GM19438 (cell line): ENCODE measurements around the gene GOSR1.
"Not testable (repeated sequence)": the region's sequence is repeated elsewhere in the genome, so short reads cannot be mapped to it uniquely, and the experiment has no call there.

Source experiments
- ATAC-seq: cut with Tn5 transposase; IDR thresholded peaks from one replicate; pipeline ENCODE4 v1.9.1; 2021; ENCODE audit warnings: low read depth; ENCODE audit not compliant: unreplicated experiment

GOSR1 gene

DNA sequence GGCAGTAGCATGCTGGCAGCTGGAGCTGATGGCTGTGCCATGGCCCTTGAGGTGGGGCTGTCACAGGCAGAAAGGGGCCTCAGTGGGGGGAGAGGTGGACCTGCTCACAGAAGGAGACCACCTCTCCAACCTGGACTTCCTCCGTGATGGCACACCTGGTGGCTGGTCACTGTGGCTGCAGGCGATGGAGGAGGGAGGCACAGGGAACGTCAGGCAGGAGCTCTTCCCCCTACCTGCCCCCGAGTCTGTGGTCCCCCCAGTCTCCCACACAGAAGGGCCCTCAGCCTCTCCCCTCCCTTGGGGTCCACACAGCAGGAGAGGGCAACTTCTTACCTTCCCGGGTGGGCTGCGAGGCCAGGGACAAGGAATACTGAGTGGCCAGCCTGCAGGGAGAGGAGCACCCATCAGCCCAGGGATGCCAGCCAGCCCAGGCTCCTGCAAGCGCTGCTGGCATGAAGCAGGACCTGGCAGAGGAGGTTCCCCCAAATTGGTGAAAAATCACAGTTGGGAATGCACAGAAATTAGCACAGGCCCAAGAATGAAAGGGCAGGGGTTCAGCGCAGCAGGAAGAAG is 96.5 kb downstream of the GOSR1 start:
- ATAC-seq: no peak

DNA sequence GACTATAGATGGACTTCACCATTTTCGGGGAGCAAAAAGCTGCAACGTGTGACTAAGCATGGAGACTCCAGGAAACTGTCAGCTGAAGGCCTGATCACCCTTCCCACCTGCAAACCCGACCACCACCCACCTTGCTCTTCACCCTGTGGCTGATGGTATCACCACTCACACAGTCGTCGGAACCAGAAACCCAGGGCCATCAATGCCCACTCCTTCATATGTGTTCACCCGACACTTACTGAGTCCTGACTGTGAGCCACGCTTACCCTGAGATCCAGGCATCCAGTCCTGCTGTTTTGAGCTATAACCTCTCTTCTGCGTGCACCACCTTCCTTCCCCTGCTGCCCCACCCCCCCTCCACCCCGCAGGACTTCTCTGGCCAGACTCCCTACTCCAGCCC is 97.1 kb downstream of the GOSR1 start:
- ATAC-seq: not testable (repeated sequence)

DNA sequence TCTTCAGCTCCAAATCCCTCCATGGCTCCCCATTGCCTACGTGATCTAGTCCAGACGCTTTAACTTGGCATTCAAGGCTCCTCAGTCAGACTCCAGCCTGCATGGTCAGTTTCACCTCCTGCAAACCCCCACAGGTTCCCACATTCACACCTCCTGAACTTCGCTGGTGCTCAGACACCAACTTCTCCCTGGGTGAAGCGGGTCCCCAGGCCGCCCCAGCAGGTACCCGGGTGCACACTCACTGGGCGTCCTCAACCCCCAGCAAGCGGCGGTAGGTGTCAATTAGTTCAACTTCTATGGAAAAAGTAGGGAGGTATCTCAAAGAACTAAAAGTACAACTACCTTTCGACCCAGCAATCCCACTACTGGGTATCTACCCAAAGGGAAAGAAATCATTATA is 97.6 kb downstream of the GOSR1 start:
- not testable (repeated sequence) for ATAC-seq

DNA sequence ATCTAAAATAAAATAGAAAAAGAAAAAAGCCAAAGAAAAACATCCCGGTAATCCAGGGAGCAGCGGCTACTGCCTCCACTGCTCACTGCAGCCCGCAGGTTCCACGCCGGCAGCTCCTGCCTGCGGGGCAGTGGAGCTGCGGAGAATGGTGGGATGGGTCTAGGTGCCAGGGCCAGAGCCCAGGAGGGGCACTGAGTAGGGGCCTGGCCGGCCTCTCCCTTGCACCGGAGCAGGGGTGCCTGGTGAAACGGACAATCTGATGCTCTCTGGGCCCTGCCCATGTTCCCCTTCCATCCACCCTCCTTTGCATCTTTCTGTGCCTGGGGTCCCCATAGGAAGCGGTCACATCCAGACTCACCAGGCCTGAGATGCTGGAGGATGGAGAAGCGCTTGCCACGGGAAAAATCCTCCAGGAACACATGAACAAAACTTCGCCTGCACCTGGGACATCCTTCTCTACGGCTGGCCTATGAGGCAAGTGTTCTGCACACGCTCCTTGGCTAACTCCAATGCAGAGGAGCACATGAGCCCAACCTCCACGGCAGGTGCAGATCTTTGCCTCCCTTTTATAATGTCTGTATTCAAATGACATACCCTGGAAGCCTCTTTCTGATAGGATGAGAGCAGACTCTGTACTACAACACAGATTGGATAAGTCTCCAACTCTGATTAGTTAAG is 98.6 kb downstream of the GOSR1 start:
- not testable (repeated sequence) for ATAC-seq

DNA sequence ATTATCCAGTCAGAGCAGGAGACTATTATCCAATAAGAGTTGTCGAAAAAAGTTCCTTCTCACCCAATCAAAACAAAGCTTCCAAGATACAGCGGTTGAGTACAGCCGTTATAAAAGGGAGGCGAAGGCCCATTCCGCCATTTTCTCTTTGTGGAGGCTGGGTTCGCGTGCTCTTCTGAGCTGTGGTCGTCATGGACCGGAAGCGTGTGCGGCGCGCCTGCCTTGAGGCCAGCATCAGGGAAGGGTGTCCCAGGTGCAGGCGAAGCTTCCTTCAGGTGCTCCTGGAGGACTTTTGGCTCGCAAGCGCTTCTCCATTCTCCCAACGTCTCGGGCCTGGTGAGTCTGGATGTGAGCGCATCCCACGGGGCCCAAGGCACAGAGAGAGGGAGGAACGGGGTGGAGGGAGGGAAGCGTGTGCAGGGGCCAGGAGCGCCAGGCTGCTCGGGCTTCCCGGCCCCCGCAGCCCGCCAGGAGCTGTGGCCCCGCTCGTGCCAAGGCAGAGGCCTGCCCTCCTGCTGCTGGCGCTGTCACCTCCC is 99.2 kb downstream of the GOSR1 start:
- no peak for ATAC-seq
